GM12801 (cell line): ENCODE measurements around the gene ACLY.

Experiments used
- TF ChIP-seq, protein P1 (sequence below): IDR thresholded peaks from one replicate; pipeline ENCODE4 v1.5.1; 2011; ENCODE audit warnings: control low read depth; ENCODE audit not compliant: insufficient read length; ENCODE audit errors: extremely low read depth

Gene ACLY

GRCh38 chr17:41962111-41962510 is 43.4 kb upstream of the ACLY start:
- TF ChIP-seq, protein P1, sequence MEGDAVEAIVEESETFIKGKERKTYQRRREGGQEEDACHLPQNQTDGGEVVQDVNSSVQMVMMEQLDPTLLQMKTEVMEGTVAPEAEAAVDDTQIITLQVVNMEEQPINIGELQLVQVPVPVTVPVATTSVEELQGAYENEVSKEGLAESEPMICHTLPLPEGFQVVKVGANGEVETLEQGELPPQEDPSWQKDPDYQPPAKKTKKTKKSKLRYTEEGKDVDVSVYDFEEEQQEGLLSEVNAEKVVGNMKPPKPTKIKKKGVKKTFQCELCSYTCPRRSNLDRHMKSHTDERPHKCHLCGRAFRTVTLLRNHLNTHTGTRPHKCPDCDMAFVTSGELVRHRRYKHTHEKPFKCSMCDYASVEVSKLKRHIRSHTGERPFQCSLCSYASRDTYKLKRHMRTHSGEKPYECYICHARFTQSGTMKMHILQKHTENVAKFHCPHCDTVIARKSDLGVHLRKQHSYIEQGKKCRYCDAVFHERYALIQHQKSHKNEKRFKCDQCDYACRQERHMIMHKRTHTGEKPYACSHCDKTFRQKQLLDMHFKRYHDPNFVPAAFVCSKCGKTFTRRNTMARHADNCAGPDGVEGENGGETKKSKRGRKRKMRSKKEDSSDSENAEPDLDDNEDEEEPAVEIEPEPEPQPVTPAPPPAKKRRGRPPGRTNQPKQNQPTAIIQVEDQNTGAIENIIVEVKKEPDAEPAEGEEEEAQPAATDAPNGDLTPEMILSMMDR: no peak

DNA sequence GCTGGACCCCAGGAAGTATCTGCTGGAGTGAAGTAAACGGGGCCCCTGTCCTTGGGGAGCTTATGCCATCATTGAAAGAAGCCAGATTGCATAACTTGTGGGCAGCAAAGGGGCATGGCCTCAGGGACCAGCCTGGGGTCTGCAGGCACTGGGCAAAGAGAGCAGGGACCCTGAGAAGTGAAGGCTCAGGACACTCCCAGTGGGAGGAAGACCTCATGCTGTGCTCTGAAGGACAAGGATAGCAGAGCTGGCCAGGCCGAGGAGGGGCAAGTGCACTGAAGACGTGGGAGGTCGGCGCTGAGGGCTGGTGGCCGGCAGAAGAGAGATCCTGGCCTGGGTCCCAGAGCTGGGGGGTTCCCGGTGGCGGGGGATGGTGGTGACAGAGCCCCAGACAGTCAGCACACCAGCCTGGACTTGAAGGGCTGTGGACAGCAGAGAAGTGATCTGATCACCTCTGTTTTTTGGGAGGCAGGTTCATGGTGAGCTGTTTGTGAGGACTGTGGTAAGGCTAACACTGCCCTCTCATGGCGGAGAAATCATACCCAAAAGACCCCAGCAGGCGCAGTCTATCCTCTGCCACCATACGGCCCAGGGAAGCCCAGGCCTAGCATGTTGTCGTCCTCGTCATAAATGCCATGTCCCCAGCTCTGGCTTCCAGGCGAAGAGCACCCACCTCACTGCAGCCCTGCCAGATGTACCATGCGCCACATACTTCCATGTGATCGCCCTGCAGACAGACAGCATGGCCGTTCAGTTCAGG is 40.8 kb upstream of the ACLY start:
- TF ChIP-seq, protein P1: no peak

- TF ChIP-seq, protein P1: no peak
Observed at GRCh38 chr17:41959030-41959335, 40.2 kb upstream of the ACLY start.

GRCh38 chr17:41957869-41958439 is 39.2 kb upstream of the ACLY start:
- TF ChIP-seq, protein P1: no peak

GRCh38 chr17:41957031-41957868 is 38.5 kb upstream of the ACLY start:
- TF ChIP-seq, protein P1: no peak

- TF ChIP-seq, protein P1: no peak
Observed at GRCh38 chr17:41956522-41956921, 37.8 kb upstream of the ACLY start.

- TF ChIP-seq, protein P1: no peak
Observed at GRCh38 chr17:41948762-41949460, 30.2 kb upstream of the ACLY start.
